Ascending aorta (tissue), 2 donors: ENCODE results near the gene LUZP2. TPM values are rescaled to one million over a fixed set of nuclear protein-coding genes. Genes with fewer than 3 reads are reported as not detected.

Experiments used
- DNase-seq, 2 donors: peaks; one replicate each; pipeline ENCODE4 v3.0.0-alpha.2; 2019; ENCODE audit warnings: low spot score in 2 of 2
- H3K27ac ChIP-seq, 2 donors: fragments of 200-600 bp; sonication (generic); one replicate each; pipeline ENCODE4 v1.5.1; 2016 to 2017; ENCODE audit warnings: mild to moderate bottlenecking in 1 of 2
- H3K27me3 ChIP-seq: fragments of 200-600 bp; sonication (generic); one replicate; pipeline ENCODE4 v1.5.1; 2017
- H3K36me3 ChIP-seq, 2 donors: fragments of 200-600 bp; sonication (generic); one replicate each; pipeline ENCODE4 v1.5.1; 2016
- H3K4me1 ChIP-seq, 2 donors: fragments of 200-600 bp; sonication (generic); one replicate each; pipeline ENCODE4 v1.5.1; 2016 to 2017; ENCODE audit warnings: mild to moderate bottlenecking in 1 of 2
- H3K4me3 ChIP-seq, 2 donors: fragments of 200-600 bp; sonication (generic); one replicate each; pipeline ENCODE4 v1.5.1; 2016 to 2017; ENCODE audit warnings: mild to moderate bottlenecking in 1 of 2
- H3K9me3 ChIP-seq, 2 donors: fragments of 200-600 bp; sonication (generic); one replicate each; pipeline ENCODE4 v1.5.1; 2016
- intact Hi-C: fragments of 100-400 bp; cut with DNase I; formaldehyde crosslinking; loops from one replicate; pipeline ENCODE4 v1.15.1; 2023
- total RNA-seq: library from RNA; depleted of rRNA; stranded (reverse); fragments of >200 nt; gene quantifications from one replicate; pipeline ENCODE4 v1.1.0, GENCODE V29; 2016
- TF ChIP-seq, protein P1 (sequence below), 3 experiments: fragments of 200-600 bp in 2 of 3; fragments of 450-650 bp in 1 of 3; sonication (generic) in 2 of 3; IDR thresholded peaks; one replicate each; pipeline ENCODE4 v1.5.1; 2016 to 2019; ENCODE audit warnings: antibody characterized with exemption in 3 of 3, mild to moderate bottlenecking in 1 of 3, moderate library complexity in 1 of 3

Gene LUZP2
- total RNA-seq, 1 donor from 2014 or later: 0.11 TPM

DNA sequence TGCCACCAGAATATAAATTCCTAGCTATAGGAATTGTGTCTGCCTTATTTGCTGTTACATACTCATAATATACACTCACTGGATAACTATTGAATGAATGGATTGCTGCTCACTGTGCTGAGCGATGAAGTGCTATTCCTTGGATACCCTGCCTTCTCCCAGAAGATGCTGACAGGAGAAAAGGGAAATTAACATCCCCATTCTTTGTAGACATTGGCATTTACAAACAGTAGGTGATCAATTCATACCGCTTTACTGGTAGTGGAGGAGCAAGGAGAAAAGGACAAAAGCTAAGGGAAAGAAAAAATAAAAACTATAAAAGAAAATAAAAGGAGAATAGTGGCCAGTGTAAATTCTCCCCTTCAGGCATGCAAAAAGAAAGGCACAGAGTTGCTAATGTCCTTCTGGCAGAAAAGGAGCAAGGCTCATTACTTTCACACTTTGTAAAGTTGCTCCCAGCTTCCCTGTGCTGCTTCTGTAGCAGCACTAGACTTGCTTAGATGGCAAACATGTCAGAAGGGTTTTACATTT lies 183.0 kb downstream of the LUZP2 start:
- Histone ChIP-seq H3K4me1 (no peaks in the 10 kb centered on the region), H3K4me3 (no peak overlapping the region), H3K36me3 (no peaks in the 10 kb centered on the region), H3K27ac (no peak overlapping the region), H3K9me3 (no peaks in the 10 kb centered on the region), H3K27me3 (no peaks in the 10 kb centered on the region)
- TF ChIP-seq, protein P1, sequence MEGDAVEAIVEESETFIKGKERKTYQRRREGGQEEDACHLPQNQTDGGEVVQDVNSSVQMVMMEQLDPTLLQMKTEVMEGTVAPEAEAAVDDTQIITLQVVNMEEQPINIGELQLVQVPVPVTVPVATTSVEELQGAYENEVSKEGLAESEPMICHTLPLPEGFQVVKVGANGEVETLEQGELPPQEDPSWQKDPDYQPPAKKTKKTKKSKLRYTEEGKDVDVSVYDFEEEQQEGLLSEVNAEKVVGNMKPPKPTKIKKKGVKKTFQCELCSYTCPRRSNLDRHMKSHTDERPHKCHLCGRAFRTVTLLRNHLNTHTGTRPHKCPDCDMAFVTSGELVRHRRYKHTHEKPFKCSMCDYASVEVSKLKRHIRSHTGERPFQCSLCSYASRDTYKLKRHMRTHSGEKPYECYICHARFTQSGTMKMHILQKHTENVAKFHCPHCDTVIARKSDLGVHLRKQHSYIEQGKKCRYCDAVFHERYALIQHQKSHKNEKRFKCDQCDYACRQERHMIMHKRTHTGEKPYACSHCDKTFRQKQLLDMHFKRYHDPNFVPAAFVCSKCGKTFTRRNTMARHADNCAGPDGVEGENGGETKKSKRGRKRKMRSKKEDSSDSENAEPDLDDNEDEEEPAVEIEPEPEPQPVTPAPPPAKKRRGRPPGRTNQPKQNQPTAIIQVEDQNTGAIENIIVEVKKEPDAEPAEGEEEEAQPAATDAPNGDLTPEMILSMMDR (IDR thresholded peaks at IDR 0.05): no peak
- no peak for DNase-seq
- intact Hi-C loops: no loop called here

DNA sequence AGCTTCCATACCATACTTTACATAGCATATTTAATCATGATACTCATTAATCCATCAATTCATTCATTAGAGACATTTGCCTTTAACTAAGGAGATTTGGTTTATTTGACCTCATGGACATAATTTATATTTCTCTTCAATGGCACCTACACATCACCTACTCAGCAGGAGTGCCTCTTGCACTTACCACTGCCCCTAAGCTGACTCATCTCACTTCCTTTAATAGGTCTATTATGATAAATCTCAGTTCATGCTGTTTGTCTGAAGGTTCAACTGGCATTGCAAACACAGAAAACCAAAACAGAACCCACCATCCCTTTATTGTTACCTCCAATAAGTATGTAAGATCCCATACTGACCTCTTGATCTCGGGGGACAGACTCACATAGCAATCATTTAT lies 186.7 kb downstream of the LUZP2 start:
- no peak overlapping the region for H3K27ac ChIP-seq
- no peaks in the 10 kb centered on the region for H3K9me3 ChIP-seq
- no peak for DNase-seq
- H3K4me1 ChIP-seq: no peaks in the 10 kb centered on the region
- no peaks in the 10 kb centered on the region for H3K27me3 ChIP-seq
- TF ChIP-seq, protein P1 (IDR thresholded peaks at IDR 0.05): no peak
- H3K4me3 ChIP-seq: no peak overlapping the region
- H3K36me3 ChIP-seq: no peaks in the 10 kb centered on the region
- intact Hi-C loops: no loop called here

DNA sequence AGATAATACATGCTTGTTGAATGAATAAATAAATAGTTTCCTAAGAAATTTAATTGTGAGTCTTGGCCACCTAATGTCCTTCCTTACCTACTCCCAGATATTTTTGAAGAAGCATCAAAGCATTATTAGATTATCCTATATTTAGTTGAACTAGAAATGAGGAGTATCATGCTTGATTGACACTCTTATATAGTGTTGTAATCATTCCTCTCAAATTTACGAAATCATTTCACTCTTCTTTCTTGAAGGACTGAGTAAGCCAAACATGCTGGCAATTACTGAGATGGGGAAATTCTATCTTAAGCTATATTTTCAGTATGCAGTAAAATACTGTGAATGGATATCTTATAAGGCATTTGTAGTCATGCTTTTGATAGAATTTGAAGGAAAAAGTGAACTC lies 189.0 kb downstream of the LUZP2 start:
- no peaks in the 10 kb centered on the region for H3K4me1 ChIP-seq
- TF ChIP-seq, protein P1 (IDR thresholded peaks at IDR 0.05): no peak
- H3K36me3 ChIP-seq: no peaks in the 10 kb centered on the region
- intact Hi-C loops: no loop called here
- no peaks in the 10 kb centered on the region for H3K9me3 ChIP-seq
- DNase-seq: no peak
- H3K27me3 ChIP-seq: no peaks in the 10 kb centered on the region
- no peak overlapping the region for H3K27ac ChIP-seq
- H3K4me3 ChIP-seq: no peak overlapping the region

DNA sequence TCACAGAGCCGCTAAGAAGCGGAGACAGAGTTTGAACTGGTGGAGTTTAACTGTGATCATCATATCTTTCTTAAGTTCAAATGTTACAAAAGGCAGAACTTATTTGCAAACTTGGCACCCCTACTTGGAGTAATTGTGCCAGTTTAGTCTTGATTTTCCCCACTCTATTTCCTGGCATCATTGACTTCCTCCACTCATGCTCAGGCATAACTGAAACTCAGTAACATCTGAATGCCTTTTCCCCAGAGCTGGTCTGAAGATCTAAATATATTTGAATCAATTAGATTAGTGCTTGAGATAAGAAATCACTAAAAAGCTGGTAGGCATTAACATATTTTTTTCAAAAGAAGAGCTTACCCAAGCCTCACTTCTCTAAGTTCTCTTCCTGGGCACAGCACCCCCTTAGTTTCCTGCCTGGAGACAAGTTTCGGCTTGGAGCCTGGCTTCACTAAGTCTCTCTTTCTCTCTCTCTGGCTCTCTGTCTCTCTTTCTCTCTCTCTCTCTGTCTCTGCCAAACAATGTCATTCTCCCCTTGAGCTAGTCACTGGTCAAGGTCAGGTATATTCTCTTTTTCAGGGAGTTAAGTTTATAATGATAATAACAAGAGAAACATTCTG lies 190.8 kb downstream of the LUZP2 start:
- DNase-seq: no peak
- TF ChIP-seq, protein P1 (IDR thresholded peaks at IDR 0.05): no peak
- Histone ChIP-seq H3K36me3 (no peaks in the 10 kb centered on the region), H3K9me3 (no peaks in the 10 kb centered on the region), H3K4me1 (no peaks in the 10 kb centered on the region), H3K27me3 (no peaks in the 10 kb centered on the region), H3K27ac (no peak overlapping the region), H3K4me3 (no peak overlapping the region)
- intact Hi-C loops: no loop called here

DNA sequence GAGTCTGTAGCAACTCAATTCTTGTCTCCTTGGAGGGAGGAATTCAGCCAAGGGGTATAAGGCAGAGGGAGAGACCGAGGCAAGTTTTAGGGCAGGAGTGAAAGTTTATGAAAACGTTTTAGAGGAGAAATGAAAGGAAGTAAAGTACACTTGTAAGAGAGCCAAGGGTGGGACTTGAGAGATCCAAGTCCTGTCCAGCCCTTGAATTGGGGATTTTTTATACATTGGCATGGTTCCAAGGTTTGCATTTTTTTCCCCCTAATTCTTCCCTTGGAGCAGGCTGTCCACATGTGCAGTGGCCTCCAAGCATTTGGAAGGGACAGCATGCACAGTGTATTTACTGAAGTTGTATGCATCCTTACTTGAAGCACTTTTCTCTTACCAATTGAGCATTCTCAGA lies 192.1 kb downstream of the LUZP2 start:
- Histone ChIP-seq H3K36me3 (no peaks in the 10 kb centered on the region), H3K27me3 (no peaks in the 10 kb centered on the region), H3K4me1 (no peaks in the 10 kb centered on the region), H3K27ac (no peak overlapping the region), H3K4me3 (no peak overlapping the region), H3K9me3 (no peaks in the 10 kb centered on the region)
- TF ChIP-seq, protein P1 (IDR thresholded peaks at IDR 0.05): no peak
- DNase-seq: no peak
- intact Hi-C loops: no loop called here
